Choroid plexus epithelial cell (primary cell): Measurements from ENCODE around the gene CHMP3.

Experiments used
- DNase-seq: peaks from one replicate; pipeline ENCODE4 v3.0.0-alpha.2; 2010; ENCODE audit warnings: low read depth
- H3K4me3 ChIP-seq: 2 replicates; pipeline ENCODE4 v1.5.1; 2011; ENCODE audit warnings: low read depth, mild to moderate bottlenecking, control low read depth, low read length, moderate library complexity
- TF ChIP-seq, protein P1 (sequence below): conservative IDR thresholded peaks from 2 replicates; pipeline ENCODE4 v1.5.1; 2011; ENCODE audit warnings: low read depth, mild to moderate bottlenecking, control low read depth, inconsistent platforms, low read length, moderate library complexity

CHMP3 gene

GRCh38 chr2:86525421-86526340 is 37.6 kb downstream of the CHMP3 start:
- DNase-seq = no peak
- TF ChIP-seq, protein P1, sequence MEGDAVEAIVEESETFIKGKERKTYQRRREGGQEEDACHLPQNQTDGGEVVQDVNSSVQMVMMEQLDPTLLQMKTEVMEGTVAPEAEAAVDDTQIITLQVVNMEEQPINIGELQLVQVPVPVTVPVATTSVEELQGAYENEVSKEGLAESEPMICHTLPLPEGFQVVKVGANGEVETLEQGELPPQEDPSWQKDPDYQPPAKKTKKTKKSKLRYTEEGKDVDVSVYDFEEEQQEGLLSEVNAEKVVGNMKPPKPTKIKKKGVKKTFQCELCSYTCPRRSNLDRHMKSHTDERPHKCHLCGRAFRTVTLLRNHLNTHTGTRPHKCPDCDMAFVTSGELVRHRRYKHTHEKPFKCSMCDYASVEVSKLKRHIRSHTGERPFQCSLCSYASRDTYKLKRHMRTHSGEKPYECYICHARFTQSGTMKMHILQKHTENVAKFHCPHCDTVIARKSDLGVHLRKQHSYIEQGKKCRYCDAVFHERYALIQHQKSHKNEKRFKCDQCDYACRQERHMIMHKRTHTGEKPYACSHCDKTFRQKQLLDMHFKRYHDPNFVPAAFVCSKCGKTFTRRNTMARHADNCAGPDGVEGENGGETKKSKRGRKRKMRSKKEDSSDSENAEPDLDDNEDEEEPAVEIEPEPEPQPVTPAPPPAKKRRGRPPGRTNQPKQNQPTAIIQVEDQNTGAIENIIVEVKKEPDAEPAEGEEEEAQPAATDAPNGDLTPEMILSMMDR = no peak

GRCh38 chr2:86523491-86523890 is 39.8 kb downstream of the CHMP3 start:
- DNase-seq = no peak
- TF ChIP-seq, protein P1 = no peak
- H3K4me3 ChIP-seq = no peak overlapping the region

More at GRCh38 chr2:86525421-86526340, 37.6 kb downstream of the CHMP3 start:
- H3K4me3 ChIP-seq = no peak overlapping the region

- TF ChIP-seq, protein P1 = no peak
- no peak for DNase-seq
These were observed 40.5 kb downstream of the CHMP3 start for GRCh38 chr2:86522711-86523110.

DNA sequence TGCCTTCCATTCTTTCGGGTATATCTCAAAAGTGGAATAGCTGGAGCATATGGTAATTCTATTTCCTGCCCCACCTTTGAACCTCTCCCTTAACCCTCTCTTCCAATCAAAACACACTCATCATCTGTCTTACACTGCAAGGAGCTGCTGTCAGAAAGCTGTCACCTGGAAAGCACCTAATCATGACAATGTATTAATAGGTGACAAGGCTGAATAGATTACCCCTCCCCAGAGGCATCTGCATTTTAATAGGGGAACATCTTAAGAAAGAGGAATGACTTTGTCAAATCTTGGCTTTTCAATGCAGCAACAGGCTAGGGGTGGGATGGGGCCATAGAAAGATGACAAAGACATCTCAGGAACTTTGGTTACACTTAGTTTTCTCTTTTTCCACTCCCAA is 41.3 kb downstream of the CHMP3 start:
- no peak overlapping the region for H3K4me3 ChIP-seq
- no peak for DNase-seq
- TF ChIP-seq, protein P1 = no peak

More at GRCh38 chr2:86522711-86523110, 40.5 kb downstream of the CHMP3 start:
- no peak overlapping the region for H3K4me3 ChIP-seq

GRCh38 chr2:86520153-86520552 is 43.1 kb downstream of the CHMP3 start:
- no peak for DNase-seq

DNA sequence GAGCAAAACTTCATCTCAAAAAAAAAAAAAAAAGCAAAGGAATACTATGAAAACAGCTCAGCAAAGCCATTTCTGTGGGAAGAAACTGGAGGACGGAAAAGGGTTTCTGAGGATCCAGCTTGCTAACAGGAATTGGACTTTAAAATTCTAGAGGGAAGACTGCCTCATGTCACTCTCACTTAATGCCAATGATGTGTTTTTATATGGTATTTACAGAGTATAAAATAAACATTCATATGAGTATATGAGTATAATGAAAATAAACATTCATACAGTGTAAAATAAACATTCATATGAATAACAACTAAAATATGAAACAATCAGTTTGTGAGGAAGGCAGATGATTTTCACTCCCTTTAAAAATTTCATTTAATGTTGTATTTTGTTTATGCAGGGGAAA is 43.9 kb downstream of the CHMP3 start:
- DNase-seq = no peak
- no peak overlapping the region for H3K4me3 ChIP-seq
- TF ChIP-seq, protein P1 = no peak

More at GRCh38 chr2:86520153-86520552, 43.1 kb downstream of the CHMP3 start:
- H3K4me3 ChIP-seq = no peak overlapping the region
- TF ChIP-seq, protein P1 = peak; percentile 4
